Measurements from ENCODE around the gene MRGPRX3.
"Not testable (repeated sequence)": the region's sequence is repeated elsewhere in the genome, so short reads cannot be mapped to it uniquely, and the experiment has no call there.

MRGPRX3 gene

GRCh38 chr11:18132341-18132740 lies at the start of gene MRGPRX3:
MRGPRX3 (plus strand) TSS chr11:18132571; CDS start chr11:18137203, 4,632 bp downstream.
- DNase-seq = no peak

- DNase-seq = no peak
Observed at GRCh38 chr11:18088366-18088765, 44.0 kb upstream of the MRGPRX3 start.

GRCh38 chr11:18088966-18089365 lies 43.4 kb upstream of the MRGPRX3 start:
- DNase-seq = no peak

- DNase-seq = no peak
Observed at GRCh38 chr11:18091731-18092130, 40.6 kb upstream of the MRGPRX3 start.

- DNase-seq = no peak
Observed at GRCh38 chr11:18093959-18094358, 38.4 kb upstream of the MRGPRX3 start.

GRCh38 chr11:18100926-18101656 lies 31.3 kb upstream of the MRGPRX3 start:
- no peak for DNase-seq

GRCh38 chr11:18105086-18105801 lies 27.1 kb upstream of the MRGPRX3 start:
- DNase-seq = no peak

GRCh38 chr11:18105802-18106574 lies 26.4 kb upstream of the MRGPRX3 start, which contains the start of gene SAAL1:
SAAL1 (minus strand) TSS chr11:18106082; CDS start chr11:18106041, 41 bp downstream.
- DNase-seq = peak; percentile 88

GRCh38 chr11:18106688-18107087 lies 25.7 kb upstream of the MRGPRX3 start:
- no peak for DNase-seq

GRCh38 chr11:18108254-18108653 lies 24.1 kb upstream of the MRGPRX3 start:
- DNase-seq = no peak

GRCh38 chr11:18111005-18111404 lies 21.4 kb upstream of the MRGPRX3 start:
- DNase-seq = no peak

GRCh38 chr11:18115360-18116127 lies 16.8 kb upstream of the MRGPRX3 start:
- peak; percentile 53 for DNase-seq

- DNase-seq = not testable (repeated sequence)
Observed at GRCh38 chr11:18121331-18121828, 11.0 kb upstream of the MRGPRX3 start.

GRCh38 chr11:18131115-18131514 lies 1.3 kb upstream of the MRGPRX3 start:
- DNase-seq = not testable (repeated sequence)

GRCh38 chr11:18135308-18135707 lies 2.9 kb downstream of the MRGPRX3 start:
- no peak for DNase-seq

GRCh38 chr11:18137186-18137800 lies 4.9 kb downstream of the MRGPRX3 start:
- no peak for DNase-seq

GRCh38 chr11:18140145-18140544 lies 7.8 kb downstream of the MRGPRX3 start:
- DNase-seq = no peak

- DNase-seq = no peak
Observed at GRCh38 chr11:18144243-18144642, 11.9 kb downstream of the MRGPRX3 start.

- no peak for DNase-seq
Observed at GRCh38 chr11:18145025-18145424, 12.7 kb downstream of the MRGPRX3 start.

- no peak for DNase-seq
Observed at GRCh38 chr11:18145837-18146236, 13.5 kb downstream of the MRGPRX3 start.

GRCh38 chr11:18151581-18151980 lies 19.2 kb downstream of the MRGPRX3 start:
- no peak for DNase-seq

- no peak for DNase-seq
Observed at GRCh38 chr11:18168372-18168771, 36.0 kb downstream of the MRGPRX3 start.

All from femur (tissue), 1 donor.